Measurements from ENCODE around the gene FAM120A. TPM values are rescaled to one million over a fixed set of nuclear protein-coding genes. Genes with fewer than 3 reads are reported as not detected.

The FAM120A gene
- total RNA-seq, 1 experiment from 2014 or later, result 53.3 TPM

GRCh38 chr9:93568169-93568568, 116.7 kb downstream of the FAM120A start:
- Mint-ChIP-seq H3K9me3 (peaks cover 13% of the 10 kb centered on the region), H3K27ac (no peak overlapping the region), H3K4me1 (peaks cover 8% of the 10 kb centered on the region; the same call in 1 of the 2 replicates), H3K4me3 (no peak overlapping the region), H3K36me3 (peaks cover 29% of the 10 kb centered on the region), H3K27me3 (ENCODE audit: low read depth) (peaks cover 7% of the 10 kb centered on the region)
- TF ChIP-seq FOXP4 (CRISPR knock-in tag; IDR thresholded peaks at IDR 0.05) (no peak), CTCF (IDR thresholded peaks at IDR 0.05) (no peak), ZNF416 (CRISPR knock-in tag; IDR thresholded peaks at IDR 0.05) (no peak), ZBTB21 (CRISPR knock-in tag; IDR thresholded peaks at IDR 0.05; ENCODE audit: borderline replicate concordance) (no peak), ZNF138 (CRISPR knock-in tag; conservative IDR thresholded peaks at IDR 0.05) (no peak), ESRRA (CRISPR knock-in tag; IDR thresholded peaks at IDR 0.05; ENCODE audit: borderline replicate concordance) (no peak), MLX (CRISPR knock-in tag; IDR thresholded peaks at IDR 0.05) (no peak), CBFB (CRISPR knock-in tag; IDR thresholded peaks at IDR 0.05; ENCODE audit: low read depth) (no peak), CDX4 (CRISPR knock-in tag; IDR thresholded peaks at IDR 0.05; ENCODE audit: borderline replicate concordance) (no peak), GTF2I (CRISPR knock-in tag; conservative IDR thresholded peaks at IDR 0.05) (no peak), ZNF232 (CRISPR knock-in tag; IDR thresholded peaks at IDR 0.05) (no peak), SMAD3 (CRISPR knock-in tag; IDR thresholded peaks at IDR 0.05; ENCODE audit: borderline replicate concordance) (no peak), PREB (CRISPR knock-in tag; IDR thresholded peaks at IDR 0.05; ENCODE audit: borderline replicate concordance) (no peak), ATF3 (CRISPR knock-in tag; conservative IDR thresholded peaks at IDR 0.05) (no peak), E2F1 (CRISPR knock-in tag; IDR thresholded peaks at IDR 0.05) (no peak), TCF7 (CRISPR knock-in tag; IDR thresholded peaks at IDR 0.05; ENCODE audit: low read depth) (no peak), SP1 (CRISPR knock-in tag; conservative IDR thresholded peaks at IDR 0.05) (no peak), NFATC4 (CRISPR knock-in tag; IDR thresholded peaks at IDR 0.05) (no peak), NFE2L1 (CRISPR knock-in tag; IDR thresholded peaks at IDR 0.05) (no peak), ZNF396 (CRISPR knock-in tag; IDR thresholded peaks at IDR 0.05; ENCODE audit: borderline replicate concordance) (no peak)
- DNase-seq (ENCODE audit: low spot score), result no peak
- ATAC-seq, result no peak
- CTCF ChIA-PET, result no interaction called here
- POLR2A ChIA-PET, result no interaction called here

All from WTC11 (cell line).